ENCODE measurements around the gene MYO1B.

Gene MYO1B

GRCh38 chr2:191417746-191418145, 172.5 kb downstream of the MYO1B start:
- H3K9ac ChIP-seq (ENCODE audit: low read length) = no peak overlapping the region
- no peaks in the 10 kb centered on the region for H3K36me3 ChIP-seq (replicated peaks; ENCODE audit: low read depth, low read length)
- H2AFZ ChIP-seq (ENCODE audit: low read depth, low read length) = no peak overlapping the region
- no peaks in the 10 kb centered on the region for H4K20me1 ChIP-seq (ENCODE audit: insufficient read depth, low read length)
- no peak overlapping the region for H3K4me3 ChIP-seq (ENCODE audit: low read length)
- H3K9me3 ChIP-seq (ENCODE audit: insufficient read depth, low read length) = no peaks in the 10 kb centered on the region
- peaks cover 4% of the 10 kb centered on the region; the same call in 1 of the 2 replicates for H3K4me1 ChIP-seq (ENCODE audit: low read length)
- H3K79me2 ChIP-seq (ENCODE audit: low read length) = no peaks in the 10 kb centered on the region
- H3K4me2 ChIP-seq (ENCODE audit: low read length) = no peak overlapping the region
- TF ChIP-seq EZH2phosphoT487 (IDR thresholded peaks at IDR 0.05; ENCODE audit: low read depth) = no peak
- TF ChIP-seq CTCF (IDR thresholded peaks at IDR 0.05; ENCODE audit: low read depth, low read length) = no peak
- no peak overlapping the region for H3K27ac ChIP-seq (ENCODE audit: low read length)
- no peaks in the 10 kb centered on the region for H3K27me3 ChIP-seq (ENCODE audit: low read depth, low read length)

GRCh38 chr2:191421950-191422349, 176.7 kb downstream of the MYO1B start:
- no peaks in the 10 kb centered on the region for H3K79me2 ChIP-seq (ENCODE audit: low read length)
- no peak overlapping the region for H3K9ac ChIP-seq (ENCODE audit: low read length)
- no peaks in the 10 kb centered on the region for H4K20me1 ChIP-seq (ENCODE audit: insufficient read depth, low read length)
- H3K9me3 ChIP-seq (ENCODE audit: insufficient read depth, low read length) = no peaks in the 10 kb centered on the region
- H2AFZ ChIP-seq (ENCODE audit: low read depth, low read length) = no peak overlapping the region
- H3K4me2 ChIP-seq (ENCODE audit: low read length) = no peak overlapping the region
- H3K4me1 ChIP-seq (ENCODE audit: low read length) = peaks cover 3% of the 10 kb centered on the region; the same call in 1 of the 2 replicates
- H3K27me3 ChIP-seq (ENCODE audit: low read depth, low read length) = no peaks in the 10 kb centered on the region
- TF ChIP-seq CTCF (IDR thresholded peaks at IDR 0.05; ENCODE audit: low read depth, low read length) = no peak
- TF ChIP-seq EZH2phosphoT487 (IDR thresholded peaks at IDR 0.05; ENCODE audit: low read depth) = no peak
- H3K4me3 ChIP-seq (ENCODE audit: low read length) = no peak overlapping the region
- H3K27ac ChIP-seq (ENCODE audit: low read length) = no peak overlapping the region
- no peaks in the 10 kb centered on the region for H3K36me3 ChIP-seq (replicated peaks; ENCODE audit: low read depth, low read length)

- H3K79me2 ChIP-seq (ENCODE audit: low read length) = no peaks in the 10 kb centered on the region
- no peak overlapping the region for H3K27ac ChIP-seq (ENCODE audit: low read length)
- no peak overlapping the region for H2AFZ ChIP-seq (ENCODE audit: low read depth, low read length)
- H3K4me3 ChIP-seq (ENCODE audit: low read length) = no peak overlapping the region
- H3K4me2 ChIP-seq (ENCODE audit: low read length) = no peak overlapping the region
- no peak overlapping the region for H3K9ac ChIP-seq (ENCODE audit: low read length)
- H3K4me1 ChIP-seq (ENCODE audit: low read length) = no peaks in the 10 kb centered on the region
- no peaks in the 10 kb centered on the region for H4K20me1 ChIP-seq (ENCODE audit: insufficient read depth, low read length)
- H3K36me3 ChIP-seq (replicated peaks; ENCODE audit: low read depth, low read length) = no peaks in the 10 kb centered on the region
- no peaks in the 10 kb centered on the region for H3K27me3 ChIP-seq (ENCODE audit: low read depth, low read length)
- TF ChIP-seq CTCF (IDR thresholded peaks at IDR 0.05; ENCODE audit: low read depth, low read length) = no peak
- no peak for TF ChIP-seq EZH2phosphoT487 (IDR thresholded peaks at IDR 0.05; ENCODE audit: low read depth)
- no peaks in the 10 kb centered on the region for H3K9me3 ChIP-seq (ENCODE audit: insufficient read depth, low read length)
Observed at GRCh38 chr2:191427031-191427430, 181.8 kb downstream of the MYO1B start.

- Histone ChIP-seq H3K9me3 (ENCODE audit: insufficient read depth, low read length) (no peaks in the 10 kb centered on the region), H3K4me2 (ENCODE audit: low read length) (no peak overlapping the region), H2AFZ (ENCODE audit: low read depth, low read length) (no peak overlapping the region), H3K4me3 (ENCODE audit: low read length) (no peak overlapping the region), H3K79me2 (ENCODE audit: low read length) (no peaks in the 10 kb centered on the region), H3K27ac (ENCODE audit: low read length) (no peak overlapping the region), H3K36me3 (replicated peaks; ENCODE audit: low read depth, low read length) (no peaks in the 10 kb centered on the region), H4K20me1 (ENCODE audit: insufficient read depth, low read length) (no peaks in the 10 kb centered on the region), H3K9ac (ENCODE audit: low read length) (no peak overlapping the region), H3K4me1 (ENCODE audit: low read length) (no peaks in the 10 kb centered on the region), H3K27me3 (ENCODE audit: low read depth, low read length) (no peaks in the 10 kb centered on the region)
- TF ChIP-seq CTCF (IDR thresholded peaks at IDR 0.05; ENCODE audit: low read depth, low read length) (no peak), EZH2phosphoT487 (IDR thresholded peaks at IDR 0.05; ENCODE audit: low read depth) (no peak)
Observed at GRCh38 chr2:191428141-191428540, 182.9 kb downstream of the MYO1B start.

All from OCI-LY3 (cell line).